SK-N-MC (cell line): ENCODE results near the gene TASP1.

ENCODE experiments used
- EZH2 ChIP-seq: fragments of 200-600 bp; sonication (generic); IDR thresholded peaks from one replicate; pipeline ENCODE4 v1.6.1; 2017; ENCODE audit warnings: antibody characterized with exemption
- FOXP2 ChIP-seq: optimal IDR thresholded peaks from 2 replicates; pipeline ENCODE3; 2011; ENCODE audit warnings: mild to moderate bottlenecking, moderate library complexity; ENCODE audit not compliant: insufficient read depth; ENCODE audit errors: extremely low read length, control extremely low read depth
- POLR2AphosphoS5 ChIP-seq: IDR thresholded peaks from 2 replicates; pipeline ENCODE4 v1.6.1; 2012; ENCODE audit warnings: mild to moderate bottlenecking, low read depth, low read length, borderline replicate concordance

DNA sequence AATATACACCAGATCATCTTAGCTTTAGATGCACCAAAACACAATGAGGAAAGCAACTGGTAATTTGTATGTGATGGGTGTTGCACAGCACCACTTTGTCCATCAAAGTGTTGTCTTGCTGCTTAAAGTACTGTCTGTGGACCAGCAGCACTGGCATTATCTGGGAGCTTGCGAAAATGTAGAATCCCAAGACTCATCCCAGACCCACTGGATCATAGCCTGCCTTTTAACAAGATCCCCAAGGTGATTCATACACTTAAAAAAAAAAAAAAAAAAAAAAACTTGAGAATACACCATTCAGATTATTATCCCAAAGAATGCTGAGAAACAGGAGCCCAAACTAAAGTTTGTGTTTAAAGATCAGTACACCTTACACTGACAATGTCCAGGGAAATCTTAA, 123.4 kb downstream of the TASP1 start:
- no peak for TF ChIP-seq FOXP2
- no peak for TF ChIP-seq EZH2
- no peak for TF ChIP-seq POLR2AphosphoS5
